DOHH2 (cell line): ENCODE data around the gene ATP8A2.

Source experiments
- H3F3A ChIP-seq: fragments of 200-600 bp; sonication (generic), shearing (Covaris generic); 2 replicates; pipeline ENCODE4 v1.6.0; 2016; ENCODE audit warnings: antibody characterized with exemption, mild to moderate bottlenecking; ENCODE audit not compliant: control insufficient read depth, insufficient read depth
- H3K27ac ChIP-seq: fragments of 200-600 bp; sonication (generic); 2 replicates; pipeline ENCODE4 v1.5.1; 2014; ENCODE audit warnings: low read depth, mild to moderate bottlenecking, low read length, moderate library complexity
- H3K27me3 ChIP-seq: fragments of 200-600 bp; sonication (generic); 2 replicates; pipeline ENCODE4 v1.6.1; 2014; ENCODE audit warnings: mild to moderate bottlenecking, low read length, mixed read lengths; ENCODE audit not compliant: control insufficient read depth
- H3K36me3 ChIP-seq: fragments of 200-600 bp; sonication (generic); 2 replicates; pipeline ENCODE4 v1.6.1; 2014; ENCODE audit warnings: mild to moderate bottlenecking, low read length, moderate library complexity, mixed read lengths; ENCODE audit not compliant: control insufficient read depth
- H3K4me1 ChIP-seq: fragments of 200-600 bp; sonication (generic); 2 replicates; pipeline ENCODE4 v1.6.1; 2014; ENCODE audit warnings: mild to moderate bottlenecking, low read length, mixed read lengths; ENCODE audit not compliant: control insufficient read depth
- H3K4me2 ChIP-seq: fragments of 200-600 bp; sonication (generic); 2 replicates; pipeline ENCODE4 v1.6.0; 2014; ENCODE audit warnings: mild to moderate bottlenecking, low read length, moderate library complexity
- H3K4me3 ChIP-seq: fragments of 200-600 bp; sonication (generic); 2 replicates; pipeline ENCODE4 v1.5.1; 2014; ENCODE audit warnings: mild to moderate bottlenecking, low read length, mixed read lengths
- H3K79me2 ChIP-seq: fragments of 200-600 bp; sonication (generic); 2 replicates; pipeline ENCODE4 v1.6.1; 2014; ENCODE audit warnings: mild to moderate bottlenecking, low read length, mixed read lengths; ENCODE audit not compliant: control insufficient read depth
- H3K9me2 ChIP-seq: fragments of 200-600 bp; sonication (generic); replicated peaks from 2 replicates; pipeline ENCODE4 v1.6.1; 2014; ENCODE audit warnings: mild to moderate bottlenecking, low read length, mixed read lengths; ENCODE audit not compliant: control insufficient read depth
- H3K9me3 ChIP-seq: fragments of 200-600 bp; sonication (generic); 2 replicates; pipeline ENCODE4 v1.6.1; 2014; ENCODE audit warnings: antibody characterized with exemption, low read length, mixed read lengths; ENCODE audit not compliant: control insufficient read depth, insufficient read depth
- H4K20me1 ChIP-seq: fragments of 200-600 bp; sonication (generic); 2 replicates; pipeline ENCODE4 v1.6.0; 2014; ENCODE audit warnings: low read depth, mild to moderate bottlenecking, antibody characterized with exemption, low read length, moderate library complexity; ENCODE audit not compliant: control insufficient read depth, insufficient read depth
- CTCF ChIP-seq: fragments of 200-600 bp; sonication (generic); IDR thresholded peaks from one replicate; pipeline ENCODE4 v1.5.1; 2014; ENCODE audit warnings: antibody characterized with exemption, mild to moderate bottlenecking, low read depth, low read length; ENCODE audit not compliant: poor library complexity, severe bottlenecking
- EZH2phosphoT487 ChIP-seq: fragments of 200-600 bp; sonication (generic); IDR thresholded peaks from 2 replicates; pipeline ENCODE4 v1.6.1; 2017; ENCODE audit warnings: borderline replicate concordance, mild to moderate bottlenecking, antibody characterized with exemption, low read length, moderate library complexity, mixed read lengths

Gene ATP8A2

DNA sequence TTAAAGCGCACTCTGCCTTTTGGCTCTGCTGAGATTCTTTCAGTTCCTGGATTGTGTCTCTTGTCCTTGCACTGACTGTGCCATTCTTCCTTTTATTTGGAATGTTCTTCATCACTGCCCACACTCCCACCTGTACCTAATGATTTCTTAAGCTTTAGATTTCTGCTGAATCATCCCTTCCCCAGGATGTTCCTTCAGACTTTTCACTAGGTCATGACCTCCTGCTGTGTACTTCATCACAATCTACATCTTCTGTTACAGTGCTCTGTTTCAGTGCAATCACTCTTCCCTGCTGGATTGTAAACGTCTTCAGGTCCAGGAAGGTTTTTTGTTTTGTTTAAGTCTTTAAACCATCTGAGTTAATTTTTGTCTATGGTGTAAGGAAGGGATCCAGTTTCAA lies 281.0 kb downstream of the ATP8A2 start:
- Histone ChIP-seq H3K27ac (no peak overlapping the region), H3K79me2 (no peaks in the 10 kb centered on the region), H3K9me2 (no peaks in the 10 kb centered on the region), H3K4me1 (no peaks in the 10 kb centered on the region), H3K27me3 (no peaks in the 10 kb centered on the region), H3K4me2 (no peak overlapping the region), H3K36me3 (no peaks in the 10 kb centered on the region), H4K20me1 (no peaks in the 10 kb centered on the region), H3K4me3 (no peak overlapping the region), H3F3A (no peaks in the 10 kb centered on the region), H3K9me3 (no peaks in the 10 kb centered on the region)
- TF ChIP-seq EZH2phosphoT487, result no peak
- no peak for TF ChIP-seq CTCF

- H3K4me3 ChIP-seq, result no peak overlapping the region
- H4K20me1 ChIP-seq, result no peaks in the 10 kb centered on the region
- no peak overlapping the region for H3K4me2 ChIP-seq
- no peaks in the 10 kb centered on the region for H3K79me2 ChIP-seq
- no peaks in the 10 kb centered on the region for H3K9me2 ChIP-seq
- H3F3A ChIP-seq, result no peaks in the 10 kb centered on the region
- H3K4me1 ChIP-seq, result no peaks in the 10 kb centered on the region
- H3K27ac ChIP-seq, result no peak overlapping the region
- no peaks in the 10 kb centered on the region for H3K27me3 ChIP-seq
- no peaks in the 10 kb centered on the region for H3K9me3 ChIP-seq
- TF ChIP-seq EZH2phosphoT487, result no peak
- no peak for TF ChIP-seq CTCF
- no peaks in the 10 kb centered on the region for H3K36me3 ChIP-seq
These were observed 282.5 kb downstream of the ATP8A2 start for GRCh38 chr13:25654322-25654721.

DNA sequence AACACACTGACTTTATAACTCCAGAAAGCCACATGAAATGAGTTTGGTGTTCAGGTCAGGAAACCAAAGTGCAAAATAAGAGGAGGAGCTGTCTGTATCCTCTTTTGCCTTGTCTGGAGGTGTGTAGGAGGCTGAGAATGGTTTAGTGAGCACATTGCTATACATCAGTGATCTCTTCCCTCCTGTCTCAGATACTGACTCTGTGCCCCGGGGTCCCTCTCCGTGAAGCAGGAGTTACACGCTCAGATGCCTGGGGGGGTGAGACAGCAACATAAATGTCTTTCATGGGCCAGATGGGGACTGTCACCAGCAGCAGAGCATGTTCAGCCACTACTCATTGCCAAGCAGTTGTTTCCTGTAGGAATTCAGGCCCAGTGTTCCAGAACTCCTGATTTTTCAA lies 285.4 kb downstream of the ATP8A2 start:
- H3K27me3 ChIP-seq, result no peaks in the 10 kb centered on the region
- no peaks in the 10 kb centered on the region for H4K20me1 ChIP-seq
- no peak overlapping the region for H3K4me2 ChIP-seq
- no peak overlapping the region for H3K4me3 ChIP-seq
- TF ChIP-seq CTCF (no peak), EZH2phosphoT487 (no peak)
- H3K79me2 ChIP-seq, result no peaks in the 10 kb centered on the region
- no peaks in the 10 kb centered on the region for H3K36me3 ChIP-seq
- H3K9me2 ChIP-seq, result no peaks in the 10 kb centered on the region
- H3K27ac ChIP-seq, result no peak overlapping the region
- H3F3A ChIP-seq, result no peaks in the 10 kb centered on the region
- no peaks in the 10 kb centered on the region for H3K9me3 ChIP-seq
- H3K4me1 ChIP-seq, result no peaks in the 10 kb centered on the region
